GM12878 (cell line): ENCODE results near the gene CFAP65. TPM values are rescaled to one million over a fixed set of nuclear protein-coding genes. Genes with fewer than 3 reads are reported as not detected.

Experiments
- ATAC-seq: fragments of 200-7000 bp; cut with Tn5 transposase; 3 replicates; pipeline ENCODE4 v1.9.1; 2020; ENCODE audit warnings: mild to moderate bottlenecking, moderate library complexity
- BruUV-seq: library from RNA; stranded (reverse); fragments of 400-500 nt; replicated peaks from 2 replicates; lab custom pipeline; 2021; lab: Mats Ljungman, UMichigan
- CTCF ChIA-PET: fragments of 300-600 bp; sonication (Branson Sonifier 250); formaldehyde crosslinking; extraction: SDS; loops from one replicate; lab custom pipeline; 2021; ENCODE audit warnings: inconsistent platforms; lab: Yijun Ruan, JAX
- POLR2A ChIA-PET: fragments of 350-600 bp; formaldehyde crosslinking; extraction: SDS; loops from one replicate; lab custom pipeline; 2021; ENCODE audit warnings: inconsistent platforms; lab: Charles Lee
- RAD21 ChIA-PET: fragments of 300-600 bp; sonication (Branson Sonifier 250); formaldehyde crosslinking; loops from one replicate; lab custom pipeline; 2023; ENCODE audit warnings: antibody characterized with exemption; ENCODE audit not compliant: unreplicated experiment; lab: Charles Lee
- SMC1A ChIA-PET: fragments of 300-600 bp; sonication (Branson Sonifier 250); formaldehyde crosslinking; loops from one replicate; lab custom pipeline; 2023; ENCODE audit not compliant: unreplicated experiment, uncharacterized antibody; lab: Charles Lee
- DNase-seq: peaks from one replicate; pipeline ENCODE4 v3.0.0-alpha.2; 2011; ENCODE audit warnings: low read depth, low spot score
- FAIRE-seq: peaks from 3 replicates; lab custom pipeline; 2011; peaks lifted over from hg19 to GRCh38; lab: Jason Lieb, UNC
- H2AFZ ChIP-seq: 2 replicates; pipeline ENCODE4 v1.6.0; 2011; ENCODE audit warnings: low read depth, low read length, control low read depth; ENCODE audit not compliant: control insufficient read depth
- H3K27ac ChIP-seq: 2 replicates; pipeline ENCODE4 v1.5.1; 2011; ENCODE audit warnings: control low read depth; ENCODE audit not compliant: control insufficient read depth, insufficient read depth
- H3K27me3 ChIP-seq, 2 experiments: replicated peaks in 1 of 2; 2 replicates each; pipeline versions ENCODE4 v1.6.0 to v1.6.1; 2011; ENCODE audit warnings: low read length in 1 of 2; ENCODE audit not compliant: control insufficient read depth in 2 of 2, insufficient read depth in 2 of 2
- H3K36me3 ChIP-seq, 2 experiments: 2 replicates each; pipeline ENCODE4 v1.5.1; 2011; ENCODE audit warnings: low read length in 1 of 2; ENCODE audit not compliant: control insufficient read depth in 2 of 2, insufficient read depth in 2 of 2
- H3K4me1 ChIP-seq: 2 replicates; pipeline ENCODE4 v1.6.1; 2011; ENCODE audit warnings: mild to moderate bottlenecking, low read length, moderate library complexity, mixed read lengths; ENCODE audit not compliant: control insufficient read depth, insufficient read depth
- H3K4me2 ChIP-seq: 2 replicates; pipeline ENCODE4 v1.6.0; 2011; ENCODE audit warnings: control low read depth; ENCODE audit not compliant: control insufficient read depth, insufficient read depth
- H3K4me3 ChIP-seq: fragments of 200-600 bp; sonication (generic); 2 replicates; pipeline ENCODE4 v1.5.1; 2016
- H3K79me2 ChIP-seq: 2 replicates; pipeline ENCODE4 v1.6.0; 2011; ENCODE audit warnings: low read length; ENCODE audit not compliant: control insufficient read depth, insufficient read depth
- H3K9ac ChIP-seq: 2 replicates; pipeline ENCODE4 v1.8.0; 2011; ENCODE audit warnings: low read length, control low read depth, mixed read lengths; ENCODE audit not compliant: control insufficient read depth, insufficient read depth
- H3K9me3 ChIP-seq: replicated peaks from 3 replicates; pipeline ENCODE4 v1.5.1; 2011; ENCODE audit warnings: mild to moderate bottlenecking, low read length; ENCODE audit not compliant: control insufficient read depth, insufficient read depth
- H4K20me1 ChIP-seq: 2 replicates; pipeline ENCODE4 v1.6.0; 2011; ENCODE audit not compliant: control insufficient read depth, insufficient read depth
- CHD2 ChIP-seq: IDR thresholded peaks from 2 replicates; pipeline ENCODE4 v1.6.1; 2011; ENCODE audit warnings: low read depth, low read length, improper control_type of control experiment, borderline replicate concordance
- CHD4 ChIP-seq: fragments of 200-600 bp; sonication (generic); IDR thresholded peaks from 2 replicates; pipeline ENCODE4 v1.6.1; 2016; ENCODE audit warnings: mild to moderate bottlenecking
- IRF3 ChIP-seq: fragments of 450-650 bp; IDR thresholded peaks from 2 replicates; pipeline ENCODE4 v1.6.1; 2014; ENCODE audit warnings: mild to moderate bottlenecking
- PBX3 ChIP-seq: IDR thresholded peaks from 2 replicates; pipeline ENCODE4 v1.6.1; 2011; ENCODE audit warnings: mild to moderate bottlenecking, low read depth, low read length, moderate library complexity; ENCODE audit not compliant: insufficient replicate concordance
- RAD21 ChIP-seq: IDR thresholded peaks from 2 replicates; pipeline ENCODE4 v1.6.1; 2011; ENCODE audit warnings: mild to moderate bottlenecking, low read depth, low read length, moderate library complexity; ENCODE audit not compliant: insufficient read depth
- RCOR1 ChIP-seq: conservative IDR thresholded peaks from 2 replicates; pipeline ENCODE4 v1.6.1; 2012; ENCODE audit warnings: low read depth, low read length, improper control_type of control experiment
- RELA ChIP-seq: fragments of 450-650 bp; IDR thresholded peaks from 2 replicates; pipeline ENCODE4 v1.8.0; 2014; ENCODE audit warnings: borderline replicate concordance; ENCODE audit not compliant: partially characterized antibody
- USF2 ChIP-seq: IDR thresholded peaks from 2 replicates; pipeline ENCODE4 v1.6.1; 2011; ENCODE audit warnings: low read depth, low read length, improper control_type of control experiment, borderline replicate concordance
- ZNF687 ChIP-seq: fragments of 450-650 bp; IDR thresholded peaks from 2 replicates; pipeline ENCODE4 v1.6.1; 2017; ENCODE audit warnings: mild to moderate bottlenecking, moderate library complexity
- WGBS: methylation state at CpG from one replicate; pipeline ENCODE4 v1.1.6; 2016; ENCODE audit warnings: low lambda C conversion rate; ENCODE audit not compliant: insufficient replicate concordance, insufficient coverage; ENCODE audit errors: missing lambda C conversion rate; 5-methylcytosine and 5-hydroxymethylcytosine counted together
- in situ Hi-C: fragments of 300-500 bp; cut with MboI; formaldehyde crosslinking; loops from 9 replicates; pipeline ENCODE4 v1.14.3; 2018; ENCODE audit warnings: mixed read lengths
- intact Hi-C: fragments of 100-400 bp; cut with micrococcal nuclease; formaldehyde crosslinking; loops from one replicate; pipeline ENCODE4 v1.14.2; 2022; ENCODE audit not compliant: unreplicated experiment
- polyA plus RNA-seq, 11 experiments: library from polyadenylated mRNA; depleted of rRNA in 4 of 11; unstranded in 6 of 11; stranded (reverse) in 5 of 11; fragments of >200 nt; fragmentation: Nextera tagmentation in 4 of 11; fragmentation: Illumina TruSeq in 1 of 11; extraction: Ambion mirVana in 4 of 11; extraction: Trizol in 1 of 11; gene quantifications; 1 replicate in 1 of 11; 2 replicates in 10 of 11; pipeline versions ENCODE4 v1.2.1 to v1.2.3, GENCODE V29; 2011 to 2016; ENCODE audit warnings: inconsistent platforms in 2 of 11, missing spikeins in 2 of 11, low read depth in 1 of 11
- total RNA-seq, 4 experiments: library from RNA; depleted of rRNA in 3 of 4; stranded (reverse); fragments of >200 nt in 3 of 4; fragmentation: Illumina TruSeq in 1 of 4; extraction: Trizol in 1 of 4; gene quantifications; 2 replicates each; pipeline versions ENCODE4 v1.2.1 to v1.2.3, GENCODE V29; 2013 to 2021

CFAP65 gene
- total and polyA plus RNA-seq, 10 of the 15 experiments (the other 5 are each of a cell fraction or from before 2014, with no cell fraction given) = not detected

GRCh38 chr2:219056896-219057708 is 15.8 kb upstream of the CFAP65 start (continued):
- TF ChIP-seq PBX3 = no peak
- no peak for TF ChIP-seq RCOR1
- no peak for TF ChIP-seq USF2
- no peak for TF ChIP-seq CHD4
- no peak for TF ChIP-seq RELA

- SMC1A ChIA-PET = interaction anchor here (2.0 kb wide), 1 partner anchor 16 kb away, joined by 5 read pairs; no protein-coding TSS in a partner anchor
- H3K27ac ChIP-seq = no peak overlapping the region
- in situ Hi-C loops = loop anchor here (5.0 kb wide), 2 partner anchors 91 to 241 kb away; no protein-coding TSS in a partner anchor
- H2AFZ ChIP-seq = no peak overlapping the region
- 45% methylated on average over 9 of the region's 9 CpGs for WGBS
- no TSS peak for BruUV-seq
- no peak overlapping the region for H3K4me2 ChIP-seq
- CTCF ChIA-PET = interaction anchor here (0.8 to 5.2 kb wide), 4 partner anchors 27 to 97 kb away, joined by 3 to 60 read pairs (median 30); no protein-coding TSS in a partner anchor
- intact Hi-C loops = loop anchor here (5.0 kb wide), 1 partner anchor 241 kb away; no protein-coding TSS in a partner anchor
- no peaks in the 10 kb centered on the region for H3K4me1 ChIP-seq
- no peak for FAIRE-seq
- ATAC-seq = no peak
- H3K36me3 ChIP-seq = no peaks in the 10 kb centered on the region
- no peak overlapping the region for H3K4me3 ChIP-seq
- POLR2A ChIA-PET = no interaction called here
- H3K27me3 ChIP-seq = peaks cover 21% of the 10 kb centered on the region in 2 experiments
- H3K9ac ChIP-seq = no peak overlapping the region
- H4K20me1 ChIP-seq = no peaks in the 10 kb centered on the region
- no peaks in the 10 kb centered on the region for H3K9me3 ChIP-seq
- DNase-seq = no peak
- H3K79me2 ChIP-seq = no peaks in the 10 kb centered on the region
- RAD21 ChIA-PET = interaction anchor here (1.2 to 2.9 kb wide), 2 partner anchors 63 to 98 kb away, joined by 4 to 21 read pairs; no protein-coding TSS in a partner anchor
- TF ChIP-seq RAD21 (no peak), IRF3 (no peak), CHD2 (no peak), ZNF687 (no peak)
These were observed 15.0 kb upstream of the CFAP65 start for GRCh38 chr2:219056176-219056895.
